ENCODE results near the gene CHST3.

Gene CHST3

DNA sequence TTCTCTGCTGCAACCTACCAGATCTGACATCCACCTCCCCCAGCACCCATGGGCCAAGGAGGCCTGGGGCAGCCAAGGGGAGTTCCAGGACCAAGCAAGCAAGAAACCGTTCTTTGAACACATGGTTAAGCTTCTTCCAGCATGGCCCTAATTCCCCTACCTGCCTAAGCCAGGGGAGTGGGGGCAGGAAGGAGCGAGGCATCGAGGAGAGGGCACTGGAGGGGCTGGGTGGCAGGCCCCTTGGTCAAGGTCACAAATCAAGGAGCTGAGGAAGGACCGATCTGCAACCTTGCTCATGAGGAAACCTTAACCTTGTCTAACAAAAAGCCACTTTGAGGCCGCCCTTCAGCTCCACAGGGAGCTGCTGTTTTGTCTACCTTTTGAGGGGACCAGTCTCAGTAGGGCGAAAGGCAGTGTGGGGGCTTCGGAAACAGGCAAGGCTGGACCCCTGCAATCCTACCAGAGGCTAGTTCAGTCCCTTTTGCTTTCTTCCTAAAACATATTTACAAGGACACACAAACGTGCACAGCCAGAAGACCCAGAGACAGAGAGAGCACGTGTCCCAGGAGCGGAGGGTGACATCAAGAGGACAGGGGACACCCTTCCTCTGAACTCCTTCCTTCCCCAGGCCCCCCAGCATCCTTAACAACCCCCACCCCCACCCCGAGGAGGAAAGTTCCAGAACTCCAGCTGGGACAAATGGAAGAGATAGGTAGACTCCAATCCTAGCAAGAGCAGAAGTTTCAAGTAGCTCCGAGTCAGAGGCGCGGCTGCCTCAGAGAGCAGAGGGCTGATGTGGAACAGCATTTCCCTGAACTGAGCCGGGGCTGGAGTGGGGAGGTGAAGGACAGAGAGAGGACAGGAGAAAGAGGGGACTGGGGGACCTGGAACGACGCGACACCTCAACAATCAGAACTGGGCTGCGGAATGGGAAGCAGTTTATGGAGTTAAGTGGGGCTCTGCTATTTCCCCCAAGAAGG is 95.9 kb downstream of the CHST3 start:
- in situ Hi-C loops (cut with HindIII; ENCODE audit: low pct_ligation_motif_present, low pct_unique_long_range_greater_than_20kb, low sequenced_read_pairs): no loop called here
- DNase-seq: no peak

DNA sequence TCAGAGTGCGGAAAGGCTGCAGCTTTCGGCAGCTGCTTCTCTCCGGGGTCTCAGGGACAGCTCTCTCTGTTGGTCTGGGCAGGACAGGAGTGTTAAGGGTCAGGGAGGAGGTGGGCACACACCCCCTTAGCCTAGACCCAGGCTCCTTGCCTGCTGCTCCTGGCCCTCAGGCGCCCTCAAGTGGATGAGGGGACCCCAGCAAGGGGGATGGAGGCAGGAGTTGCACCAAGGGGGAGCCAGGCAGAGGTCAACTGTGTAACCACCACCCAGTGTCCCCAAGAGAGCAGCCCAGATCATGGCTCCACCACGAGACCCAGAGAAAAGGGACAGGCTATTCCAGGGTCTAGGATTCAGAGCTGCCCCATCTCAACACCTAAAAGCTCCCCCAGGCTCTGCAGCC is 97.3 kb downstream of the CHST3 start:
- DNase-seq: peak; percentile 30

DNA sequence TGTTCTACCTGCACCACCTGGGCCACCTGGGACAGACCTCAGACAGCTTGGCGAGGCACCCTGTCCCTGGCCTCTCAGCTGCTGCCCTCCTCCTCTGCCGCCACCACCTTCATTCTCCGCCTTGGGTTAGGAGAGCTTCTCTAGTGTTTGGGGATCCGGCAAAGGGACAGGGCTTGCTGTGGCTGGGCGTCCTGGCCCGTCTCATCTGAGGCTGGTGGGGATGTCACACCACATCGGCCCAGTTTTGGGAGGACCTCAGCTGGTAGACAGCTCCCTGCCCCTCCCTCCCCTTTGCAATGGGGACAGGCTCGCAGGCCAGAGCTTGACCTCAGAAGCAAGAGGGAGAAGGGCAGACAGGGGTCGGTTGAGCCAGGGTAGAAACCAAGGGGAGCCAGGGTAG is 97.7 kb downstream of the CHST3 start:
- no peak for DNase-seq
- in situ Hi-C loops (cut with HindIII; ENCODE audit: low pct_ligation_motif_present, low pct_unique_long_range_greater_than_20kb, low sequenced_read_pairs): no loop called here

More for the DNA sequence above, 97.3 kb downstream of the CHST3 start:
- in situ Hi-C loops (cut with HindIII; ENCODE audit: low pct_ligation_motif_present, low pct_unique_long_range_greater_than_20kb, low sequenced_read_pairs): no loop called here

DNA sequence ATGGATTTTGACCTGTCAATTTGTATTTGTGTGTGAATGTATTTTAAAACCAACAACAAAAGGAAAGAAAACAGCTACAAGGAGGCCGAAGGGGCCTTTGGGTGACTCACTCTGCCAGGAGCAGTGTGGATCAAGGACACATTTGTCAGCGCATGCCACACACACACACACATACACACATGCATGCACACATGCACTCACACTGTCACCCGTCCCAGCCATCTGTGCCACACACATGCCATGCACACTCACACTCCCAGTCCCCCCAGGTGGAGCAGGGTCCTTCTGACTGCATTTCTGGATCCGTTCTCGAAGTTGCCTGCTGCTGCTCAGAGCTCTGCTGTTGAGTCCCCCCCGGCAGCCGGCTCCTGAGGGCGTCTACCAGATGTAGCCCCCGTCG is 98.2 kb downstream of the CHST3 start:
- no peak for DNase-seq
- in situ Hi-C loops (cut with HindIII; ENCODE audit: low pct_ligation_motif_present, low pct_unique_long_range_greater_than_20kb, low sequenced_read_pairs): no loop called here

Data from ACHN (cell line).